CD4-positive, alpha-beta T cell (primary cell): Measurements from ENCODE around the gene PHKA2. TPM values are rescaled to one million over a fixed set of nuclear protein-coding genes. Genes with fewer than 3 reads are reported as not detected.
A peak's percentile ranks its signal among the peaks of the same experiment; 100 is the strongest.

ENCODE experiments used
- ATAC-seq: fragments of 200-7000 bp; cut with Tn5 transposase; one replicate; pipeline ENCODE4 v1.10.0; 2022; ENCODE audit warnings: mild to moderate bottlenecking; ENCODE audit not compliant: poor library complexity
- CTCF ChIA-PET: fragments of 350-600 bp; sonication (Branson Sonifier 250); formaldehyde crosslinking; loops from one replicate; lab custom pipeline; 2021; ENCODE audit warnings: antibody characterized with exemption, inconsistent platforms; lab: Charles Lee
- POLR2A ChIA-PET: fragments of 350-600 bp; sonication (Branson Sonifier 250); formaldehyde crosslinking; loops from one replicate; lab custom pipeline; 2021; ENCODE audit warnings: antibody characterized with exemption, inconsistent platforms; lab: Charles Lee
- DNase-seq, 14 experiments: peaks; one replicate each; pipeline ENCODE4 v3.0.0-alpha.2; 2013 to 2020; ENCODE audit warnings: mixed read lengths in 2 of 14
- H3K27ac ChIP-seq, 2 donors: one replicate each; pipeline versions ENCODE4 v1.5.1 to v1.7.0; 2013; ENCODE audit warnings: low read length in 2 of 2, low read depth in 1 of 2, mild to moderate bottlenecking in 1 of 2
- H3K27me3 ChIP-seq, 2 experiments: 1 replicate in 1 of 2; 2 replicates in 1 of 2; pipeline versions ENCODE4 v1.6.1 to v1.7.0; 2013; ENCODE audit warnings: low read length in 2 of 2, control low read depth in 1 of 2, mild to moderate bottlenecking in 1 of 2, moderate library complexity in 1 of 2; ENCODE audit not compliant: insufficient read depth in 2 of 2, control insufficient read depth in 1 of 2
- H3K36me3 ChIP-seq: one replicate; pipeline ENCODE4 v1.6.1; 2013; ENCODE audit warnings: low read length, control low read depth; ENCODE audit not compliant: insufficient read depth
- H3K4me1 ChIP-seq: one replicate; pipeline ENCODE4 v1.6.1; 2013; ENCODE audit warnings: low read length, control low read depth; ENCODE audit not compliant: insufficient read depth
- H3K4me3 ChIP-seq: one replicate; pipeline ENCODE4 v1.5.1; 2013; ENCODE audit warnings: mild to moderate bottlenecking, low read length, moderate library complexity
- H3K9me3 ChIP-seq, 2 experiments: 1 replicate in 1 of 2; 2 replicates in 1 of 2; pipeline versions ENCODE4 v1.6.1 to v1.7.0; 2013; ENCODE audit warnings: low read length in 2 of 2, mild to moderate bottlenecking in 2 of 2, control low read depth in 1 of 2, moderate library complexity in 1 of 2; ENCODE audit not compliant: control insufficient read depth in 1 of 2, insufficient read depth in 1 of 2
- H3K27ac Mint-ChIP-seq: one replicate; pipeline ENCODE4 v1.8.0; 2020; ENCODE audit warnings: mixed read lengths
- H3K27me3 Mint-ChIP-seq: one replicate; pipeline ENCODE4 v1.8.0; 2021; ENCODE audit warnings: mixed read lengths
- H3K36me3 Mint-ChIP-seq: one replicate; pipeline ENCODE4 v1.8.0; 2021; ENCODE audit warnings: low read depth, mixed read lengths
- H3K4me1 Mint-ChIP-seq: one replicate; pipeline ENCODE4 v1.8.0; 2021; ENCODE audit warnings: low read depth, mixed read lengths
- H3K4me3 Mint-ChIP-seq: one replicate; pipeline ENCODE4 v1.8.0; 2020; ENCODE audit warnings: mild to moderate bottlenecking, mixed read lengths
- H3K9me3 Mint-ChIP-seq: one replicate; pipeline ENCODE4 v1.8.0; 2020; ENCODE audit warnings: mixed read lengths
- intact Hi-C, 2 experiments: fragments of 100-400 bp; cut with DNase I in 1 of 2; cut with micrococcal nuclease in 1 of 2; formaldehyde crosslinking; loops; one replicate each; pipeline versions ENCODE4 v1.15.1 to v1.9.0; 2023 to 2025; cut with DNase I, micrococcal nuclease
- total RNA-seq, 174 experiments: library from RNA in 2 of 174; stranded (reverse) in 2 of 174; gene quantifications; one replicate each; pipeline ENCODE4 v1.2.3 and lab custom pipeline; 2021 to 2026
- TF ChIP-seq, protein P1 (sequence below): fragments of 200-600 bp; IDR thresholded peaks from one replicate; pipeline ENCODE4 v1.8.0; 2022; ENCODE audit warnings: antibody characterized with exemption, mild to moderate bottlenecking

Gene PHKA2
- total RNA-seq, 2 experiments from 2014 or later, result 28.5 to 31.4 TPM

DNA sequence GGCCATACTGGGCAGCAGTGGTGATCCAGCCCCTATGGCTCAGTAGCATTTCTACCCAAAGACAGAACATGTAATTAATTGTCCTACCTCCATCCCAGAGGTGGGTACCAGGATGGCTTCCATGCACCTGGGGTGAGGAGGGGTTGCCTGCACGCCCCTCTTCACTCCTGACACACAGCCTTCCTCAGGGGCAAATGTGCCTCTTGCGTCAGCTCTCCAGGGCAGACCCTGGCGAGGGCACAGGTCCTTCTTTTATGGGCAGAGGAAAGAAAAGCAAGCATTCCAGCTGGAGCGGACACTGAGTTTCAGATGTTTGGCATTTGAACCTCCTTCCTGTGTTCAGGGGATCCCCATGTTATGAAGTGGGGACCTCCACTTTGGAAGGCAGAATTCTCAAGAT lies 95.6 kb downstream of the PHKA2 start:
- ATAC-seq, result no peak
- POLR2A ChIA-PET, result interaction anchor here (2.6 kb wide), 1 partner anchor 463 kb away, joined by 23 read pairs; the partner anchor contains the start of gene CDKL5
- Mint-ChIP-seq H3K27ac (peak overlapping the region; percentile 79), H3K4me1 (peaks cover 40% of the 10 kb centered on the region), H3K9me3 (no peaks in the 10 kb centered on the region), H3K27me3 (no peaks in the 10 kb centered on the region), H3K4me3 (no peak overlapping the region), H3K36me3 (peaks cover 5% of the 10 kb centered on the region)
- no peaks in the 10 kb centered on the region for H3K36me3 ChIP-seq
- no peak overlapping the region for H3K4me3 ChIP-seq
- CTCF ChIA-PET, result no interaction called here
- peaks cover 35% of the 10 kb centered on the region for H3K4me1 ChIP-seq
- no peaks in the 10 kb centered on the region for H3K27me3 ChIP-seq
- DNase-seq, result no peak
- intact Hi-C loops, result loop anchor here (5.0 kb wide), 3 partner anchors 94 to 496 kb away; partner anchors contain the start of genes PHKA2 (in 1 of the 2) and RS1 (in 1 of the 2)
- TF ChIP-seq, protein P1, sequence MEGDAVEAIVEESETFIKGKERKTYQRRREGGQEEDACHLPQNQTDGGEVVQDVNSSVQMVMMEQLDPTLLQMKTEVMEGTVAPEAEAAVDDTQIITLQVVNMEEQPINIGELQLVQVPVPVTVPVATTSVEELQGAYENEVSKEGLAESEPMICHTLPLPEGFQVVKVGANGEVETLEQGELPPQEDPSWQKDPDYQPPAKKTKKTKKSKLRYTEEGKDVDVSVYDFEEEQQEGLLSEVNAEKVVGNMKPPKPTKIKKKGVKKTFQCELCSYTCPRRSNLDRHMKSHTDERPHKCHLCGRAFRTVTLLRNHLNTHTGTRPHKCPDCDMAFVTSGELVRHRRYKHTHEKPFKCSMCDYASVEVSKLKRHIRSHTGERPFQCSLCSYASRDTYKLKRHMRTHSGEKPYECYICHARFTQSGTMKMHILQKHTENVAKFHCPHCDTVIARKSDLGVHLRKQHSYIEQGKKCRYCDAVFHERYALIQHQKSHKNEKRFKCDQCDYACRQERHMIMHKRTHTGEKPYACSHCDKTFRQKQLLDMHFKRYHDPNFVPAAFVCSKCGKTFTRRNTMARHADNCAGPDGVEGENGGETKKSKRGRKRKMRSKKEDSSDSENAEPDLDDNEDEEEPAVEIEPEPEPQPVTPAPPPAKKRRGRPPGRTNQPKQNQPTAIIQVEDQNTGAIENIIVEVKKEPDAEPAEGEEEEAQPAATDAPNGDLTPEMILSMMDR, result no peak
- H3K27ac ChIP-seq, result no peak overlapping the region
- no peaks in the 10 kb centered on the region for H3K9me3 ChIP-seq

DNA sequence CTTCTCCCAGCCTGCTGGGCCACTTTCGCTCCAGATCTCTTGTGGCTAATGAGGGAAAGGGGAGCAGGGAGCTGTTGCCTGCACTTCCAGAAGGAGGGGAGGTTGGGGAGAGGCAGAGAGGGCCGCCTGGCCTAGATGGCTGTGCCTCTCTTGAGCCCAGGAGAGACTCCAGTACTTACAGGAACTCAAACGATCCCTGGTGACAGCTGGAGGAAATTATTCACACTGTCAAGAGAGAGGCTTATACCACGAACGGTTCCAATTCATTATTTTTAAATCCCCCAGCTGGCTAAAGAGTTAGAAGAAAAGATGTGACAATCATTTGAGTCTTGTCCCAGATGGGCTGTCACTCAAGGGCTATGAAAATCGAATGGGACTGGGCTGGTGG lies 96.1 kb downstream of the PHKA2 start:
- Histone ChIP-seq H3K27me3 (no peaks in the 10 kb centered on the region), H3K4me3 (no peak overlapping the region), H3K36me3 (no peaks in the 10 kb centered on the region), H3K27ac (no peak overlapping the region), H3K9me3 (no peaks in the 10 kb centered on the region), H3K4me1 (peaks cover 35% of the 10 kb centered on the region)
- POLR2A ChIA-PET, result interaction anchor here (2.6 kb wide), 1 partner anchor 462 kb away, joined by 23 read pairs; the partner anchor contains the start of gene CDKL5
- H3K4me3 Mint-ChIP-seq, result peak overlapping the region; percentile 42
- DNase-seq (no peak), ATAC-seq (no peak)
- TF ChIP-seq, protein P1, result no peak
- CTCF ChIA-PET, result no interaction called here
- H3K4me1 Mint-ChIP-seq, result peaks cover 40% of the 10 kb centered on the region
- intact Hi-C loops, result loop anchor here (5.0 kb wide), 3 partner anchors 94 to 496 kb away; partner anchors contain the start of genes PHKA2 (in 1 of the 2) and RS1 (in 1 of the 2)
- no peaks in the 10 kb centered on the region for H3K9me3 Mint-ChIP-seq
- H3K27me3 Mint-ChIP-seq, result no peaks in the 10 kb centered on the region
- H3K27ac Mint-ChIP-seq, result peak overlapping the region; percentile 79
- peaks cover 1% of the 10 kb centered on the region for H3K36me3 Mint-ChIP-seq

DNA sequence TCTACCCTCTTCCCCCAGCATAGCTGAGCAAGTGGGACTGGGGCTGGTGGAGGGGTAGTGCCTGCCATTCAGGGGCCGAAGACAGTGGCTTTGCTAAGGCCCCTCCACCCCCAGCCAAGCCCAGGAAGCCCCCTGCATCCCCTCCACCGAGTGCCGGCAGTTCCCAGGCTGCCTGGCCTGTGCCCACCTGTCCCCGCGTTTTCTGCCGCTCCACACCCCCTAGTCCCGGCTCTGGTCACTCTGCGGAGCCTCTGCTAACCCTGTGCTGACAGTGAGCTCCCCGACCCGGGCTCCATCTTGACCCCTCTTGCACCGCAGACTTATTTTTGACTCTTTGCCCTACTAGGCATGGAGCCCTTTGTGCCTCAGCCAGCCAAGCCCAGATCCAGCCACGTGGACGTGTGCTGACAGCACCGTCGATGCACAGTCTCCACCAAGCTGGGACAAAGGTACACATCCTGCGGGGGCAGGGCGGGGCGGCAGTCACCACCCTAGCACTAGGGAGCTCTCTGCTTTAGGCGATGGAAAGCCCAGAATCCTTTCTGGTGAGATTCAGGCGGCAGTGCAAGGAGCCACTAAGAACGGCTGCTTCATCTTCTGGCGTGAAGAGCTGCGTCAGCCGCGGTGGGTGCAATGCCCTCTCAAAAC lies 96.6 kb downstream of the PHKA2 start:
- DNase-seq (peak in 2 of 14 experiments; percentile 14 to 28), ATAC-seq (peak; percentile 28)
- ChIA-PET POLR2A (interaction anchor here (0.9 to 2.6 kb wide), 3 partner anchors 55 to 462 kb away, joined by 3 to 23 read pairs (median 6); partner anchors contain the start of gene CDKL5), CTCF (no interaction called here)
- Mint-ChIP-seq H3K9me3 (no peaks in the 10 kb centered on the region), H3K36me3 (no peaks in the 10 kb centered on the region), H3K27me3 (no peaks in the 10 kb centered on the region), H3K4me3 (peak overlapping the region; percentile 87), H3K27ac (peak overlapping the region; percentile 79), H3K4me1 (peaks cover 40% of the 10 kb centered on the region)
- Histone ChIP-seq H3K9me3 (no peaks in the 10 kb centered on the region), H3K4me3 (peak overlapping the region; percentile 61), H3K27ac (peak overlapping the region in 1 of 2 donors; percentile 63), H3K4me1 (peaks cover 35% of the 10 kb centered on the region), H3K27me3 (no peaks in the 10 kb centered on the region), H3K36me3 (no peaks in the 10 kb centered on the region)
- TF ChIP-seq, protein P1, result no peak
- intact Hi-C loops, result loop anchor here (5.0 kb wide), 3 partner anchors 95 to 495 kb away; partner anchors contain the start of genes PHKA2 (in 1 of the 2) and RS1 (in 1 of the 2)
